Occipital lobe (tissue), 2 donors: ENCODE results near the gene TCEANC2. TPM values are rescaled to one million over a fixed set of nuclear protein-coding genes. Genes with fewer than 3 reads are reported as not detected.
"Not testable (repeated sequence)": the region's sequence is repeated elsewhere in the genome, so short reads cannot be mapped to it uniquely, and the experiment has no call there.

Source experiments
- DNase-seq: peaks from one replicate; lab custom pipeline; 2025; lab: John Stamatoyannopoulos, UW
- total RNA-seq: library from RNA; depleted of rRNA; stranded (reverse); fragments of >200 nt; gene quantifications from one replicate; pipeline ENCODE4 v1.2.3, GENCODE V29; 2014

The TCEANC2 gene
- total RNA-seq, 1 donor from 2014 or later = 7.0 TPM

DNA sequence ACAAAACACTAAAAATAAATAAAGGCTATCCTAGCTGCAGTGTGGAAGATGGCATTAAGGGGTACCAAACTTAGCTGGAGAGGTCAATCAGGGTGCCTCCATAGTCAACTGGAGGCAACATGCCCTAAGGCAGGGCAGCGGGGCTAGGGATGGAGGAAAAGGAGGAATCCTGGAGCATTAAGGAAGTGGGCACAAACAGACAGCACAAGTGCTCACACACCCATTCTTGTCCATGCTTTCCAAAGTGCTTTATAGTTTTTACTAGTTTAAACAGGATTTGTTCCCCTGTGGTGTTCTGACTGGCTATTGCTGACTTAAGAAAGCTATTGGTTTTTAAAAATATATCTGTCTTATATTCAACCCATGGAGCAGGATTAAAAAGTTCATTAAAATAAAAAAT lies 33.3 kb downstream of the TCEANC2 start:
- no peak for DNase-seq

DNA sequence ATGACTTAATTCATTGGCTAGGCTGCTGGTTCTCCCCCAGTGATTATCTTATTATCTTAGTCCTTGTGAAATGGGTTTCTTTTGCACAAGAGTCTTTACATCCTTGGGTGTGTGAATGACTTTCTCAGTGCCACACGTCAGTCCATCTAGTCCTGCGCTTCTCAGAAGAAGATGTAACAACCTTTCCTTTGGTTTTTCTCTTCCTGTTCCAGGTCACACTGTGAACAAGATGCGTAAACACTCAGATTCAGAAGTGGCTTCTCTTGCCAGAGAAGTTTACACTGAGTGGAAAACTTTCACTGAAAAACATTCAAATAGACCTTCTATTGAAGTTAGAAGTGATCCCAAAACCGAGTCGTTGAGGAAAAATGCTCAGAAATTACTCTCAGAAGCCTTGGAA lies 35.0 kb downstream of the TCEANC2 start:
- no peak for DNase-seq

DNA sequence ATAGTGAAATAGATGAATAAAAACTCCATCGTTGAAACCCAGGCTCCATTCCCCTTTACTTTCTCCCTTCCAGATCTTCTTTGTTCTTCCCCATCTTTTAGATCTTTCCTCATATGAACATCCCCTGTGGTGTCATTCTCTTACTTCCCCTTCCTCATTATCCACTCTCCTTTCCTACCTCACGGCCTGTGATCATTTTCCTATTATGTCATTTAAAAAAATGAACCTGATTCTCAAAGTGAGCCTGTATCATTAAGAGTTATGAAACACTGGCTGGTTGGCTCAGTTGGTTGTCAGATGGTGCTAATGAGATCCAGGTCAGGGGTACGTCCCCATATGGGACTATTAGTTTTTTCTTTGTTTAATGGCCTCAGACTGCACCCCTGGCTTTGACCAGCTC lies 38.3 kb downstream of the TCEANC2 start:
- DNase-seq = no peak

DNA sequence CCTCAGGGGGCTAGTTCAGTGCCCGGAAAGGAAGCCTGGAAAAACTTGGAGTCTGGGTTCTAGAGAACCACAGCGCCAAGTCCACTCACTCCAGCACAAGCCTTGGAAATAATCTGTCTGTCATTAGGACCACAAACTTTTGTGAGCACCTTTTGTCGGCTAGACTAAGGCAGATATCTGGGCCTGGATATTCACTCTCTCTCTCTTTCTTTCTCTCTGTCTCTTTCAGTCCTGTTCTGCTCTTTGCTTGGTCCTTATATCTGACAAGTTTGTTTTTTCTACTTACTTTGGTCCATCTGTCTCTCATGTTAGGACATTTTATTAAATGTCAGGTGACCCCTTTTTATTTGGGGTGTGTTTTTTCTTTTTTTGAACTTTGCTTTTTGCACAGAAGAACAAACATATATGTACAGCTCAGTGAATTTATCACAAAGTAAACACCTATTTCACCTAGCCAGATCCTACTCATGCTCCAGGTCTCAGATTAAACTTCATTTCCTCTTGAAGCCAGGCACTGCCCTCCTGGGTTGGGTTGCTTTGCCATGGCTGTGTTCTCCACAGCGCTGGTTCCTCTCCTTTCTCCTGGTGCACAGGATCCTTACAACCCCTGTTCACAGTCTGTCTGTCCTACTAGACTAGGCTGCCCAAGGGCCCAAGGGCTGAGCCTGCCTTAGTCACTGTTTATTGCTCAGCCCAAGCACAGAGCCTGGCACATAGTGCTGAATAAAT lies 40.8 kb downstream of the TCEANC2 start:
- no peak for DNase-seq

DNA sequence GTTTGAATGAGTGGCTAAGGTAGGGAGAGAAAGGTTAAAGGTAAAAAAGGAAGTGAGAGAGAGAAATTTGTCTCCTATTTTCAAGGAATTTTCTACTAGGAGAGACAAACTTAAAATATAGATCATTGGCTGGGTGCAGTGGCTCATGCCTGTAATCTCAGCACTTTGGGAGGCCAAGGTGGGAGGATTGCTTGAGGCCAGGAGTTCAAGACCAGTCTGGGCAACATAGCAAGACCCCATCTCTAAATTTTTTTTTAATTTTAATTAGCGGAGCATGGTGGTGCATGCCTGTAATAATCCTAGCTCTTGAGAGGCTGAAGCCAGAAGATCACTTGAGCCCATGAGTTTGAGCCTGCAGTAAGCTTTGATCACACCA lies 41.3 kb downstream of the TCEANC2 start:
- DNase-seq = not testable (repeated sequence)

DNA sequence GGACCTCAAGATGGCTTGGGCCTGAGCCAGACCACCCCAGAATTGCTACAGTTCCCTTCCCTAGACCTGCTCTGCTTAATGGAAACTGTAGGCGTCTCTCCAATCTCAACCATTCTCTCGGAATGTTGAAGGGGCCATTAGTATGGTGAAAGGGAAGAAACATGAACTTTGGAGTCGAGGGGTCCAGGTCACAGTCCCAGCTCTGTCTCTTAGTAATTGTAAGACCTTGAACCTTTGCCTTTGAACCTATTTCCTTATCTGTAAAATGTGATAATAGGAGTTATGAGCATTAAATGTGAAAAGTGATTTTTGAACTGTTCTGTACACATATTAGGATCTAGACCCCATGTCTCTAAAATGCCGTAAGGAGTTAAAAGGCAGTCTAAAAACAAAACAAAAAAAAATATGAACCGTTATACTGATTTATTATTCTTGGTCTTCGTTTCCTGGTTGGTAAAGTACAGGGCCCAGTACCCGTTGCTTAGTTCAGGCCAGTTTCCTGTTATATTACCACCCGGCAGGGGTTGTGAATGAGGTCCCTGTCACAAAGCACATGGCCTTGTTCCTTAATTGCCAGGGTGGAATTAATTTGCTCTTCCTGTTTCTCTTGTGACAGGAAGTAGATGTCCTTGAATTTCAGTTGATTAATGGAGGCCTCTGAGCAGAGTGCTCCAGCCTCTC lies 42.3 kb downstream of the TCEANC2 start:
- no peak for DNase-seq

DNA sequence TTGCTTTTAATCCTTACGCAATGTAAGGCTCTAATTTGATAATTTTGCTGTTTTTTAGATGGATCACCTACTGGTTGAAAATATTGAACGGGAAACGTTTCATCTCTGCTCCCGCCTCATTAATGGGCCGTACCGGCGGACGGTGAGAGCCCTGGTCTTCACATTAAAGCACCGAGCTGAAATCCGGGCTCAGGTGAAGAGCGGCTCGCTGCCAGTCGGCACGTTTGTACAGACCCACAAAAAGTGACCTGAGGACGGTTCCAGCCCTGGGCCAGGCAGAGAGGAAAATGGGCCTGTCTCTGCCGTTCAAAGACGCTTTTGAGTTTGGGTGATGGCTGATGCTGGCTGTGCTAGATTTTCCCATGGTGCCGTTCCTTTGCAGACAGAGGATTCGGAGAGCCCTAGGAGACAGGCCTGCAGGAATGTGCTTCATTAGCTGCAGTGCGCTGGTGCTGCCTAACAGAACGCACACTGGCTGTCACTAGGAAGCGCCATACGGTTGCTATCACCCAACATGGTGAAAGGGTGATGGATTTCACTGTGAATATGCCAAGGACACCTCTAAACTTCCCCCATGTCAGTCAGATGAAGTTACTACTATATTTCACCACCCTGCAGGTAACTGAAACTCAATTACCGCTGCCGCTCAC lies 42.9 kb downstream of the TCEANC2 start:
- no peak for DNase-seq

DNA sequence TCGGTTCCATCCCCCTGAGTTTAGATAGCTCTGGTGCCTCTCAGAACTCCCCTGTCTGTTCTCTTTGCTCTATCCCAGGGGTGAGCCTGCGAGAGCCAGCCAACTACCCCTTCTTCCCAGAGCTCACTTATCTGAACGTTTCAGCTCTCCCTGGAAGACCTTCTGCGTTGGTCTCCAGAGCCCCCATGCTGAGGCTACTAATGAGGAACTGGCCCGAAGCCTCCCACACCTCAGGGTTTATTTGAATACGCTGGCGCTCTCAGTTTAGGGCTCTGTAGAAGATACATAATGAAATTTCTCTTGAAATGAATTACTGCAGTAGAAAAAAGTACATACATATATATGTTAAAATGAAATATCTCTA lies 43.5 kb downstream of the TCEANC2 start:
- DNase-seq = no peak

DNA sequence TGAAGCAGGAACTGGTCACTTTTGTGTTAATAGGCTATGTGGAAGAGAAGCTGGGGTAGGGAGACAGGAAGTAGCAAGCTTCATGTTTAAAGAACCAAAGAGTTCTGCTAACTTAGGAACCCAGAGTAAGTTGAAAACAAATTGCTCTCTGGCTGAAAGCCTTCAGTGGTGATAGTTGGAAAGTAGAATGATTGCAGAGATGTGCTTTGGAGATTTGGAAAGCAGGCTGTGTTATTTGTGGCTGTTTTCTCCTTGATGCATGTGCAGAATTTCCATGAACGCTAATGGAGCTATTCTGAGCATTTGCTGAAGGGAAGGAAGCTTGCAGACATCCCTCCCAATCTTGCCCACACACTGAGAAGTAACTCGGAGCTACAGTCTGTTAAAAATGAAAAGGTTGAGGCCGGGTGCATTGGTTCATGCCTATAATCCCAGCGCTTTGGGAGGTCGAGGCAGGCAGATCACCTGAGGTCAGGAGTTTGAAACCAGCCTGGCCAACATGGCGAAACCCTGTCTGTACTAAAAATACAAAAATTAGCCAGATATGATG lies 45.7 kb downstream of the TCEANC2 start:
- DNase-seq = no peak

DNA sequence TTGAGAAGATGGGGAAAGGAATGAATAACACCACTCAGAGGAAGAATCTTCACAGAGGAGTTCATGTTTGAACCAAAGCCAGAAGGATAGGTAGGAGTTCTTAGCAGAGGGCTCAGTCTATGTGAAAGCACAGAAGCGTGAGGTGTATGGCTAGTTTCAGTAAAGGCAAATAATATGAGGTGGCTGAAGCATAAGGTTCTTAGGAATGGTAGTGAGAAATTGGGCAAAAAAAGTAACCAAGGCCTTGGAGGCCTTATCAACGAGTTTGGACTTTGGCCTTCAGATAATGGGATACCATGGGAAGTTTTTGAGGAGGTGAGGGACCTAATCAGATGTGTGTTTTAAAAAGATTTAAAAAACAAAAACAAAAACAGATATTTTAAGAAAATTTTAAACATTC lies 47.1 kb downstream of the TCEANC2 start:
- DNase-seq = no peak

DNA sequence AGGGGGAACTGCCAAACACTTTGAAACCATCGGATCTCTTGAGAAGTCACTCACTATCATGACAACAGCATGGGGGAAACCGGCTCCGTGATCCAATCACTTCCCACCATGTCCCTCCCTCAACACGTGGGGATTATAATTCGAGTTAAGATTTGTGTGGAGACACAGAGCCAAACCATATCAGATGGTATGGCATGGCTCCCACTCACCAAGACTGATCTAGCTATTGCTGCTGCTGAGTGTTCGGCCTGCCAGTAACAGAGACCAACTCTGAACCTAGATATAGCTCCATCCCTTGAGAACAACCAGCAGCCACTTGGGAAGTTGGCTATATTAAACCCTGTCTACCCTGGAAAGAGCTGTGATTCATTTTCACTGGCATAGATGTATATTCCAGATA lies 50.0 kb downstream of the TCEANC2 start:
- no peak for DNase-seq

DNA sequence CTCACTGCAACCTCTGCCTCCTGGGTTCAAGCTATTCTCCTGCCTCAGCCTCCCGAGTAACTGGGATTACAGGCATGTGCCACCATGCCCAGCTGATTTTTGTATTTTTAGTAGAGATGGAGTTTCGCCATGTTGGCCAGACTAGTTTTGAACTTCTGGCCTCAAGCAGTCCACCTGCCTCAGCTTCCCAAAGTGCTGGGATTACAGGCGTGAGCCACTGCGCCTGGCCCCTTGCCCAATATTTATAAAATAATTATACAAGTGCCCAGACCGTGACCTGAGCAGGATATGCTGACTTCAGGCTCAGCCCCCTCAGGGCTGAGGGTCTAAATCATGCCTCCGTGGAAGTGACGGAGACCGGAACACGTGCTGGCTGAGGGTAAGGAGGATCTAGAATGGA lies 51.2 kb downstream of the TCEANC2 start:
- not testable (repeated sequence) for DNase-seq

DNA sequence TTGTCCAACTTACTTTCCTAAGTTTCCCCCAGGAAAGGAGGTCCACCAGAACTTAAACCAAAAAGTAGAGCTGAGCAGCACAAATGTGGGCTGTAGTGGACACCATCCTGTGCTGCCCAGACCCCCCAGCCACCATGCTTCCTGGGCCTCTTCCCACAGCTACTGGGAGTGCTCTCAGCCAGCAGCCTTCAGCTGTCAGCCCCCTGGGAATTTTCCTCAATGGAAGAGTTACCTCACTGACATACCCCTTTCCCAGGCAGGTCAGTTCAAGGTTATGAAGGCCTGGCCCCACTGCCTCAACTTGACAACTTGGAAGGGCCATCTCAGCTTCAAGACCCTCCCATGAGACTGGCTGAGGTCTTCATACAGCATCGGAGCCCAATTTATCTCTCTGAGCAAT lies 51.7 kb downstream of the TCEANC2 start:
- no peak for DNase-seq

DNA sequence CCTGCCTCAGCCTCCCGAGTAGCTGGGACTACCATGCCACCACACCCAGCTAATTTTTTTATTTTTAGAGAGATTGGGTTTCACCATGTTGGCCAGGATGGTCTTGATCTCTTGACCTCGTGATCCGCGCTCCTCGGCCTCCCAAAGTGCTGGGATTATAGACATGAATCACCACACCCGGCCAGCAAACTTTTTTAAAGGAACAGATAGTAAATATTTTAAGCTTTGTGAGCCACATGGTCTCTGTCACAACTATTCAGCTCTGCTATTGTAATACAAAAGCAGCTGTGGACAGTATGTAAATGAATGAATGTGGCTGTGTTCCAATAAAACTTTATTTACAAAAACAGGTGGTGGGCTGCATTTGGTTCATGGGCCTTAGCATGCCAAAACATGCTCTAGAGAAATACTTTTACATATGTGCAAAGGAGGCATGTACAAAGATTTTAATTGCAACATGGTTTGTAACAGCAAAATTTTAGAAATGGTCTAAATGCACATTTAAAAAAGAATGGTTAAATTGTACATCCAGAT lies 52.4 kb downstream of the TCEANC2 start:
- no peak for DNase-seq

DNA sequence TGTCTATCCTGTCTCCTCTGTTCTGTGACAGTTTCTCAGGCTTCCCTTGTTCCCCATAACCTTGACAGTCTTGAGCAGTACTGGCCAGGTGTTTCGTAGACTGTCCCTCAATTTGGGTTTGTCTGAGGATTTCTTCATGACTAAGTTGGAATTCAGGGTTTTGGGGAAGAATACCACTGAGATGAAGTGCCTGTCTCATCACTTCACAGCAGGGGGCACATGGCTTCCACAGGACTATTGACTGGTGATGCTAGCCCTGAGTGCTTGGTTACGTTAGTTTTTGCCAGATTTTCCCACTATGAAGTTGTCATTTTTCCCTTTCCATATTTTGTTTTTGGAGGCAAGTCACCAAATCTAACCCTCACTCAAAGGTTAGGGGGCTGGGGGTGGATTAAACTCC lies 53.7 kb downstream of the TCEANC2 start:
- DNase-seq = no peak

DNA sequence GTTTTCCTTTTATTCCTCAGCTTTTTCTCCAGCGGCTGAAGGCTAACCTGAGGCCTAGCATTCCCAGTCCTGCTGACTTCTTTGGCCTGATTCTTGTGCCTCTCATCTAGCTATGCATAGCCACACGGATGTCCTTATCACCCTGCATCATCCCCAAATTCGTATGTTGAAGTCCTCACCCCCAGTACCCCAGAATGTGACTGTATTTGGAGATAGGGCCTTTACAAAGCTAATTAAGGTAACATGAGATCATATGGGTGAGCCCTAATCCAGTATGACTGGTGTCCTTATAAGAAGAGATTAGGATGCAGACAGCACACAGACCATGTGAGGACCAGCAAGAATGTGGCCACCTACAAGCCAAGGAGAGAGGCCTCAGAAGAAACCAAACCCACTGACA lies 54.7 kb downstream of the TCEANC2 start:
- no peak for DNase-seq

DNA sequence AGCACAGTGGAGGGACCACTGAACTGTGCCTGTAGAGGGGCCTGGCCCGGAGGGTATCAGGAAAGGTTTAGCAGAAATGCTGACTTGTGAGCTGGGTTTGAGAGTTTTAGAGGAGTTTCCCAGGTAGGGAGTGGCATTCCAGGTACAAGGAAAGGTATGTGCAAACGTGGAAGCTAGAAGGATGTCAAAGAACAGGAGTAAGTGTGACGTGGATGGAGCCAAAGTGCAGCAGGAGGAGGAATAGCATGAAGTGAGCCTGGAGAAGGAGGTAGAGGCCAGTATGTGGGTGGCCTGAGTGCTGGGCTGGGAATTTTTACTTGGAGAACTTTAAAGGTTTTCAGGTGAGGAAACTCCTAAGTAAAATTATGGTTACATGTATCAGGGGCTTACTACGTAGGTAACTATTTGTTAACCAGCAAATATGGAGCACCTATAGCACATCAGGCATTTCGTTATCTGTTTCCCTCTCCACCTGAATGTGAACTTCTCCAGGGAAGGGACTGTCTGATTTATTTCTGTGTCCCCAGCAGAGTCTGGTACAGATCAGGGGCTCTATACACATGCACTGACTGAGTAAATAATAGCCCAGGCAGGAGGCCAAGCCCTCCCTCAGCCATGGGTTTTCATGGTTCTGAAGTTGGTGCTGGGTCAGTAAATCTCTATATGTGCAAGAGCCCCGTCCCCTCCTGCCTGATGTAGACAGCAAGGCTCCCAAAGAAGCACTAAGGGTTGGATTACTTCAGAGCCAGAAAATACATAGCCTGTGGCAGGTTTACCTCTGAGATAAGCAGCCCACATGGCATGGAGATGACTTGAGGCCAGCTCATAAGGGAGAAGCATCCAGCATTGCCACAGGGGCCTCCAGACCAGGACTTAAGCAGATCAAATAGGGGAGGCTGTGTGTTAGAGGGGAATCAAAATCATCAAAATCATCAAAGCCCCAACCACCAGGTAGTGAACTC lies 56.0 kb downstream of the TCEANC2 start:
- no peak for DNase-seq

DNA sequence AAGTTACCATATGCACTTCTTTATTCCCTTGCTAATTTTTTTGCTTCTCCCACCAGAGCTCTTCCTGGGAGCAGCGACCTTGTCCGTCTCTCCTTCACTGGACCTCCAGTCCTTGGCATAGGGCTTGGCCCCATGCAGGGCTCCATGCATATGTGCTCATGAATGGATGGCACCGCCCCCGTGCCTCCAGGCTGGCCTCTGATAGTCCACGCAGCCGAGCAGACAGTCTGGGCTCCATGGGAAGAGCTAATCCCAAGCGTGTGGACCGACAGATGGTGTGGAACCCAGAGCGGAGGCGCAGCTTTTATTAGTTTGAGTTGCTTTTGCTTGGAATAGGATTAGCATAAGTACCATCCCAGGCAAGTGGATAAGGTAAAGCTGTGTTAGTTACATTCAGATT lies 57.6 kb downstream of the TCEANC2 start:
- no peak for DNase-seq

DNA sequence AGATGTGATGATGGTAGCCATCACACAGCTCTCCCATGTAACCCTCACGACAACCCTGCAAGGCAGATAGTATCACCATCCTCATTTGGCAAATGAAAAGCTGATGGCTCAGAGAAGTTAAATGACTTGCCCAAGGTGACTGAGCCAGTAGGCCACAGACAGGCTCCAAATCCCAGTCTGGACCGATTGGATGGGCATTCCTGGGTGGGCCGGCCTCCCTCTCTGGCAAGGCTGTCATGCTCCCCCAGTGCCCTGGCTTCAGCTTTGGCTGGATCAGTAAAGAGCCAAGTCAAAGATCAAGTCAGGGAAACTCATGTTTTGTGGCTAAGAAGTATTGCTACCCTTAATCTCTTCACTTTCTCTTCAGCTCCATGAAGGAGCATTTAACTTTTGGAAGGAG lies 58.2 kb downstream of the TCEANC2 start:
- DNase-seq = no peak

DNA sequence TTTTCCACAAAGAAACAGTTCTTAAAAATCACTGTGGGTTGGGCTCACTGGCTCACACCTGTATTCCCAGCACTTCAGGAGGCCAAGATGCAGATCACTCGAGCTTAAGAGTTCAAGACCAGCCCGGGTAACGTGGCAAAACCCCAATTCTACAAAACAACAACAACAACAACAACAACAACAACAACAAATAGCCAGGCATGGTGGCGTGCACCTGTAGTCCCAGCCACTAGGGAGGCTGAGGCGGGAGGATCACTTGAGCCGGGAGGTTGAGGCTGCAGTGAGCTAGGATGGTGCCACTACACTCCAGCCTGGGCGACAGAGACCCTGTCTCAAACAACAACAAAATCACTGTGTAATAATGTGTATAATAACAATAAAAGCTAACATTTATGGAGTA lies 58.6 kb downstream of the TCEANC2 start:
- no peak for DNase-seq

DNA sequence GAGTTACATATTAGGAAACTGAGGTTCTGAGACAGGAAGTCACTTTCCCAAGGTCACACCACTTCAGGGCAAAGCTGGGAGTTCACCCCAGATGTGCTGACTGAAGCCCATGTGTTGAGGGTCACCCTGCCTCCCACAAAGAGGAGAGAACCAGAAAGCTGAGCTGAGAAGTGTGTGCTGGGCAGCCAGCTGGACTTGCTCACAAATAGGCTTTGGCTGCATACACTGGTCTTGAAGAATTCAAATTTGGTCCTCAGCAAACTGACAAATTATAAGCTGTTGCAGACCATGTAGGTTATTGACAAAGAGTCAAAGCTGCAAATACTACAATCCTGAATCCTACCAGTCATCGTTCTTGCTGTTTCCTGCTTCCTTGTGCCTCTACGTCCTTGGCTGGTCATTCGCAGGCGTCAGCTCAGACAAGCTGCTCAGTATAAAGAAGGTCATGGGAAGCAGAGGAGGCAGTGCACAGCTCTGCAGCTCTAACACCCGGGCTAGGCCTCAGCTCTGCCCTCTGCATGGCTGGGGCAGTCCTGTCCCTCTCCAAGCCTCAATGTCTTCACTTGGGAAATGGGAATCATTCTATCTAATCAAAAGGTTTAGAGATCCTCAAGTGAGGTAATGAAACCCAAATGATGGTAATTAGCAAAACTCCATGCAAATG lies 59.4 kb downstream of the TCEANC2 start:
- no peak for DNase-seq
